ENCODE data around the gene TUBB4B.

Gene TUBB4B

GRCh38 chr9:137224830-137225694 lies 16.0 kb upstream of the TUBB4B start, which contains the start of gene CYSRT1:
TSS of gene CYSRT1 (plus strand) at chr9:137225174. CDS start at chr9:137225622, 448 bp downstream.
- Histone ChIP-seq H3K9me2 (ENCODE audit: low read depth, low read length) (no peaks in the 10 kb centered on the region), H3K4me2 (ENCODE audit: low read length) (peak within 1 kb of the TSS; percentile 84), H3K36me3 (ENCODE audit: insufficient read depth, low read length) (no peaks in the 10 kb centered on the region), H4K20me1 (ENCODE audit: insufficient read depth, low read length) (no peaks in the 10 kb centered on the region), H3K9me3 (ENCODE audit: low read length) (no peaks in the 10 kb centered on the region), H3K9ac (ENCODE audit: low read length) (peak within 1 kb of the TSS; percentile 91), H2AFZ (ENCODE audit: low read length) (no peak within 1 kb of the TSS), H3K79me2 (ENCODE audit: insufficient read depth, low read length) (no peaks in the 10 kb centered on the region), H3K27ac (ENCODE audit: low read depth, low read length, poor library complexity, severe bottlenecking) (no peak within 1 kb of the TSS), H3K4me3 (ENCODE audit: low read depth, low read length, poor library complexity, severe bottlenecking) (peak within 1 kb of the TSS; percentile 81), H3K4me1 (ENCODE audit: insufficient read depth, low read length, severe bottlenecking) (peaks cover 17% of the 10 kb centered on the region), H3F3A (ENCODE audit: insufficient read depth, low read length) (no peaks in the 10 kb centered on the region), H3K27me3 (ENCODE audit: insufficient read depth, low read length) (peaks cover 3% of the 10 kb centered on the region; the same call in 1 of the 2 replicates)
- TF ChIP-seq EZH2 (IDR thresholded peaks at IDR 0.05; ENCODE audit: borderline replicate concordance, low read length), result no peak
- no peak for TF ChIP-seq CTCF (IDR thresholded peaks at IDR 0.05; ENCODE audit: low read length)

GRCh38 chr9:137225699-137226331 lies 15.3 kb upstream of the TUBB4B start:
- Histone ChIP-seq H3K27me3 (ENCODE audit: insufficient read depth, low read length) (peaks cover 9% of the 10 kb centered on the region; the same call in 1 of the 2 replicates), H3K36me3 (ENCODE audit: insufficient read depth, low read length) (no peaks in the 10 kb centered on the region), H3K9me3 (ENCODE audit: low read length) (no peaks in the 10 kb centered on the region), H3K4me3 (ENCODE audit: low read depth, low read length, poor library complexity, severe bottlenecking) (no peak overlapping the region), H3F3A (ENCODE audit: insufficient read depth, low read length) (no peaks in the 10 kb centered on the region), H3K9ac (ENCODE audit: low read length) (no peak overlapping the region), H3K79me2 (ENCODE audit: insufficient read depth, low read length) (no peaks in the 10 kb centered on the region), H3K9me2 (ENCODE audit: low read depth, low read length) (no peaks in the 10 kb centered on the region), H3K4me2 (ENCODE audit: low read length) (no peak overlapping the region), H4K20me1 (ENCODE audit: insufficient read depth, low read length) (no peaks in the 10 kb centered on the region), H2AFZ (ENCODE audit: low read length) (no peak overlapping the region), H3K27ac (ENCODE audit: low read depth, low read length, poor library complexity, severe bottlenecking) (no peak overlapping the region), H3K4me1 (ENCODE audit: insufficient read depth, low read length, severe bottlenecking) (peaks cover 17% of the 10 kb centered on the region)
- no peak for TF ChIP-seq EZH2 (IDR thresholded peaks at IDR 0.05; ENCODE audit: borderline replicate concordance, low read length)
- TF ChIP-seq CTCF (IDR thresholded peaks at IDR 0.05; ENCODE audit: low read length), result no peak

- no peak overlapping the region for H3K4me3 ChIP-seq (ENCODE audit: low read depth, low read length, poor library complexity, severe bottlenecking)
- H3K4me2 ChIP-seq (ENCODE audit: low read length), result no peak overlapping the region
- peaks cover 10% of the 10 kb centered on the region; the same call in 1 of the 2 replicates for H3K27me3 ChIP-seq (ENCODE audit: insufficient read depth, low read length)
- peaks cover 17% of the 10 kb centered on the region for H3K4me1 ChIP-seq (ENCODE audit: insufficient read depth, low read length, severe bottlenecking)
- H3K27ac ChIP-seq (ENCODE audit: low read depth, low read length, poor library complexity, severe bottlenecking), result no peak overlapping the region
- no peaks in the 10 kb centered on the region for H4K20me1 ChIP-seq (ENCODE audit: insufficient read depth, low read length)
- no peaks in the 10 kb centered on the region for H3K9me2 ChIP-seq (ENCODE audit: low read depth, low read length)
- H3K9ac ChIP-seq (ENCODE audit: low read length), result no peak overlapping the region
- no peaks in the 10 kb centered on the region for H3F3A ChIP-seq (ENCODE audit: insufficient read depth, low read length)
- H3K36me3 ChIP-seq (ENCODE audit: insufficient read depth, low read length), result no peaks in the 10 kb centered on the region
- H3K9me3 ChIP-seq (ENCODE audit: low read length), result no peaks in the 10 kb centered on the region
- H3K79me2 ChIP-seq (ENCODE audit: insufficient read depth, low read length), result no peaks in the 10 kb centered on the region
- H2AFZ ChIP-seq (ENCODE audit: low read length), result no peak overlapping the region
- TF ChIP-seq EZH2 (IDR thresholded peaks at IDR 0.05; ENCODE audit: borderline replicate concordance, low read length) (no peak), CTCF (IDR thresholded peaks at IDR 0.05; ENCODE audit: low read length) (no peak)
These were observed 14.6 kb upstream of the TUBB4B start for GRCh38 chr9:137226338-137227053.
